Measurements from ENCODE around the gene ZFAND2A. TPM values are rescaled to one million over a fixed set of nuclear protein-coding genes. Genes with fewer than 3 reads are reported as not detected.

ZFAND2A gene
- total and polyA plus RNA-seq, 2 of the 8 experiments (the other 6 are each of a cell fraction or from before 2014, with no cell fraction given) = 16.6 to 20.3 TPM

- Histone ChIP-seq H3K9ac (replicated peaks in 1 of 4; ENCODE audit: extremely low read depth in 1 of 4, low read depth in 3 of 4, low read length in 3 of 4) (no peak overlapping the region), H3K23ac (ENCODE audit: insufficient read length) (no peak overlapping the region), H3K79me2 (ENCODE audit: control insufficient read depth in 1 of 2, insufficient read depth in 2 of 2, low read length in 2 of 2) (no peaks in the 10 kb centered on the region), H2BK15ac (ENCODE audit: low read length) (no peak overlapping the region), H3K18ac (ENCODE audit: extremely low read depth, low read length) (no peak overlapping the region), H3K27ac (ENCODE audit: low read depth, low read length) (no peak overlapping the region), H3K56ac (replicated peaks; ENCODE audit: insufficient read length, low read depth, low read length) (no peak overlapping the region), H2BK12ac (ENCODE audit: low read depth, low read length) (no peak overlapping the region), H2AFZ (ENCODE audit: low read length) (no peak overlapping the region), H4K20me1 (replicated peaks in 1 of 2; ENCODE audit: control insufficient read depth in 1 of 2, insufficient read depth in 2 of 2, low read length in 2 of 2) (peaks cover 0 to under 1% of the 10 kb centered on the region in 2 experiments), H3K4me2 (ENCODE audit: insufficient read depth in 1 of 2, low read depth in 2 of 2, low read length in 2 of 2) (no peak overlapping the region), H3K79me1 (ENCODE audit: low read depth, low read length) (no peaks in the 10 kb centered on the region), H2AK5ac (ENCODE audit: low read depth, low read length) (no peak overlapping the region), H2BK120ac (replicated peaks; ENCODE audit: low read depth, low read length) (no peak overlapping the region), H3K27me3 (replicated peaks in 1 of 4; ENCODE audit: control insufficient read depth in 3 of 4, extremely low read depth in 1 of 4, insufficient read depth in 3 of 4, low read length in 3 of 4) (no peaks in the 10 kb centered on the region), H3K4ac (replicated peaks; ENCODE audit: insufficient read length, low read depth, low read length) (no peak overlapping the region), H2BK5ac (ENCODE audit: low read depth, low read length) (no peak overlapping the region), H4K91ac (replicated peaks; ENCODE audit: insufficient read length, low read length) (no peak overlapping the region), H4K8ac (ENCODE audit: extremely low read depth, insufficient read depth, low read length) (no peak overlapping the region), H3K4me3 (ENCODE audit: extremely low read depth in 1 of 4, insufficient read depth in 2 of 4, low read depth in 3 of 4, low read length in 4 of 4) (no peak overlapping the region), H3K36me3 (ENCODE audit: control insufficient read depth in 2 of 4, insufficient read depth in 4 of 4, low read length in 3 of 4) (no peaks in the 10 kb centered on the region), H3K23me2 (ENCODE audit: low read depth, low read length) (no peaks in the 10 kb centered on the region), H3K14ac (ENCODE audit: insufficient read length) (no peak overlapping the region), H2BK20ac (ENCODE audit: low read length) (no peak overlapping the region), H3K9me3 (ENCODE audit: insufficient read depth in 2 of 2, low read depth in 1 of 2, low read length in 1 of 2) (no peaks in the 10 kb centered on the region), H3K4me1 (replicated peaks in 1 of 4; ENCODE audit: control insufficient read depth in 3 of 4, insufficient read depth in 4 of 4, low read length in 3 of 4) (no peaks in the 10 kb centered on the region), H4K5ac (ENCODE audit: insufficient read length, low read depth, low read length) (no peak overlapping the region)
- ChIA-PET CTCF (ENCODE audit: partially characterized antibody) (interaction anchor here (0.9 to 3.0 kb wide), 7 partner anchors 10 to 151 kb away, joined by 3 to 15 read pairs (median 7); no protein-coding TSS in a partner anchor), POLR2A (ENCODE audit: partially characterized antibody) (no interaction called here)
- no peak for FAIRE-seq
- 87% methylated on average over 14 of the region's 23 CpGs; no CpG with 5 or more reads in 1 of the 2 experiments for WGBS, 2 experiments (ENCODE audit: extremely low coverage in 1 of 2, insufficient coverage in 1 of 2, insufficient read length in 1 of 2, insufficient replicate concordance in 2 of 2, low coverage in 1 of 2, low lambda C conversion rate in 2 of 2, missing lambda C conversion rate in 1 of 2)
- TF ChIP-seq SP1 (IDR thresholded peaks at IDR 0.05; ENCODE audit: low read depth, low read length) (no peak), NRF1 (IDR thresholded peaks at IDR 0.05; ENCODE audit: low read depth, low read length) (no peak), RAD21 (IDR thresholded peaks at IDR 0.05 in 1 of 2, conservative IDR thresholded peaks at IDR 0.05 in 1 of 2; ENCODE audit: low read depth in 2 of 2, low read length in 2 of 2) (peak; percentile 19 to 49; a peak in 3 of 4 replicates), KDM4A (IDR thresholded peaks at IDR 0.05; ENCODE audit: low read depth, low read length, severe bottlenecking) (no peak), SUZ12 (IDR thresholded peaks at IDR 0.05; ENCODE audit: low read length) (no peak), KDM5A (IDR thresholded peaks at IDR 0.05; ENCODE audit: low read length) (no peak), JUN (IDR thresholded peaks at IDR 0.05; ENCODE audit: low read depth, low read length) (no peak)
- TF ChIP-seq, protein P1, sequence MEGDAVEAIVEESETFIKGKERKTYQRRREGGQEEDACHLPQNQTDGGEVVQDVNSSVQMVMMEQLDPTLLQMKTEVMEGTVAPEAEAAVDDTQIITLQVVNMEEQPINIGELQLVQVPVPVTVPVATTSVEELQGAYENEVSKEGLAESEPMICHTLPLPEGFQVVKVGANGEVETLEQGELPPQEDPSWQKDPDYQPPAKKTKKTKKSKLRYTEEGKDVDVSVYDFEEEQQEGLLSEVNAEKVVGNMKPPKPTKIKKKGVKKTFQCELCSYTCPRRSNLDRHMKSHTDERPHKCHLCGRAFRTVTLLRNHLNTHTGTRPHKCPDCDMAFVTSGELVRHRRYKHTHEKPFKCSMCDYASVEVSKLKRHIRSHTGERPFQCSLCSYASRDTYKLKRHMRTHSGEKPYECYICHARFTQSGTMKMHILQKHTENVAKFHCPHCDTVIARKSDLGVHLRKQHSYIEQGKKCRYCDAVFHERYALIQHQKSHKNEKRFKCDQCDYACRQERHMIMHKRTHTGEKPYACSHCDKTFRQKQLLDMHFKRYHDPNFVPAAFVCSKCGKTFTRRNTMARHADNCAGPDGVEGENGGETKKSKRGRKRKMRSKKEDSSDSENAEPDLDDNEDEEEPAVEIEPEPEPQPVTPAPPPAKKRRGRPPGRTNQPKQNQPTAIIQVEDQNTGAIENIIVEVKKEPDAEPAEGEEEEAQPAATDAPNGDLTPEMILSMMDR (IDR thresholded peaks at IDR 0.05; ENCODE audit: control extremely low read depth in 1 of 3, insufficient read depth in 1 of 3, low read depth in 1 of 3, low read length in 3 of 3) = peak in 1 of 3 experiments; percentile 18; a peak in 1 of 4 replicates
- DNase-seq (ENCODE audit: low read depth in 1 of 2, low spot score in 2 of 2) = no peak
Observed at GRCh38 chr7:1144269-1144771, 15.7 kb downstream of the ZFAND2A start.
